ENCODE data around the gene TBC1D2B. TPM values are rescaled to one million over a fixed set of nuclear protein-coding genes. Genes with fewer than 3 reads are reported as not detected.

The TBC1D2B gene
- total RNA-seq, 2 donors from 2014 or later, result 35.6 to 42.3 TPM

- intact Hi-C loops (cut with DNase I), result no loop called here
- Histone ChIP-seq H3K27me3 (no peaks in the 10 kb centered on the region), H3K27ac (peak overlapping the region; percentile 27 to 78 (median 61)), H3K4me3 (no peak overlapping the region), H3K9me3 (no peaks in the 10 kb centered on the region), H3K36me3 (replicated peaks in 1 of 2; ENCODE audit: insufficient read depth in 1 of 2, low read depth in 2 of 2) (no peaks in the 10 kb centered on the region), H3K4me1 (peaks cover 86% of the 10 kb centered on the region)
- DNase-seq, result peak in 3 of 4 donors; percentile 48 to 85 (median 64)
- TF ChIP-seq CTCF (IDR thresholded peaks at IDR 0.05), result no peak
- peak in 1 of 3 donors; percentile 8 for TF ChIP-seq POLR2A (IDR thresholded peaks at IDR 0.05)
- WGBS, 2 donors, result 34% methylated on average over 5 of the region's 5 CpGs
- peak; percentile 70 for ATAC-seq
Observed at GRCh38 chr15:78065284-78065872, 12.1 kb downstream of the TBC1D2B start.

DNA sequence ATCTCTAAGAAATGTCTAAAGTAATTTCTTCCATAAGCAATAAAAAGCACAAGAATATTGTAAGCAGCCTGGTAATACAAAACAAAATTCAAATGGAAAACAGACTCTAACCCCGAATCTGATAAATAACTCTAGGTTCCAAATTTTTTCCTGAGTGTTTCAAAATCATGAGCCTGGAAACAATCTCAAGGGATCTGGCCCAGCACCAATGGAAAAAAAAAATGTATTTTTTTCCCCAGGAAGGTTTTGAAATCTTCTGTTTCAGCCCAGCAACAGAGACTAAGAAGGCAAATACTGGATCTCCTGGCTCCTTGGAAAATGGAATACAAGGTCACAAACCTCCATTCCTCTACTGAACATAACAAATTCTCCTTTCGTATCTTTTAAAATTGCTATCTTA lies 13.0 kb downstream of the TBC1D2B start:
- H3K27me3 ChIP-seq, result no peaks in the 10 kb centered on the region
- no peak overlapping the region for H3K4me3 ChIP-seq
- H3K27ac ChIP-seq, result peak overlapping the region in 3 of 4 donors; percentile 45 to 78 (median 77)
- ATAC-seq, result no peak
- peaks cover 86% of the 10 kb centered on the region for H3K4me1 ChIP-seq
- no peak for DNase-seq
- 21 to 30% methylated on average over 2 of the region's 2 CpGs for WGBS, 2 donors
- no peaks in the 10 kb centered on the region for H3K36me3 ChIP-seq (replicated peaks in 1 of 2; ENCODE audit: insufficient read depth in 1 of 2, low read depth in 2 of 2)
- TF ChIP-seq CTCF (IDR thresholded peaks at IDR 0.05) (no peak), POLR2A (IDR thresholded peaks at IDR 0.05) (no peak)
- no peaks in the 10 kb centered on the region for H3K9me3 ChIP-seq
- intact Hi-C loops (cut with DNase I), result no loop called here

DNA sequence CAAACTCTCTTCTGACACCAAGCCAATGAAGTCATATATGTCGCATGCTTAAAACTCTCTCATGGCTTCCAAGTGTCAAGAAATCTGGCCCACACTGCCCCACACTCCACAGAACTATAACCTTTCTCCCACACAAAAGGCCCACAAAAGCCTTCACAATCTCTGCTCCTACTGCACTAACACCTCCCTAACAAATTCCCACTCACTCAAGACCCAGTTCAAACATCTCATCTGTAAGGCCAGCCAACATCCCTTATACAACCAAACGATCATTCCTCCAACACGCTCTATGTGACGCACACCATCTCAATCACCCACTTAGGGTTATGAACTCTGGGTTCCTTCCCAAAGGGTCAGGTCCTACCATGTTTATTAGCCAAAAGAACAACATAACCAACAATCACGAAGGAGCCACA lies 13.5 kb downstream of the TBC1D2B start:
- ATAC-seq, result peak; percentile 4
- 84% methylated on average over 5 of the region's 5 CpGs for whole genome bisulfite sequencing, 2 donors
- Histone ChIP-seq H3K4me1 (peaks cover 86% of the 10 kb centered on the region), H3K4me3 (no peak overlapping the region), H3K27ac (peak overlapping the region in 3 of 4 donors; percentile 51 to 78 (median 77)), H3K36me3 (replicated peaks in 1 of 2; ENCODE audit: insufficient read depth in 1 of 2, low read depth in 2 of 2) (no peaks in the 10 kb centered on the region), H3K27me3 (no peaks in the 10 kb centered on the region), H3K9me3 (no peaks in the 10 kb centered on the region)
- intact Hi-C loops (cut with DNase I), result no loop called here
- DNase-seq, result no peak
- TF ChIP-seq CTCF (IDR thresholded peaks at IDR 0.05) (no peak), POLR2A (IDR thresholded peaks at IDR 0.05) (no peak)

DNA sequence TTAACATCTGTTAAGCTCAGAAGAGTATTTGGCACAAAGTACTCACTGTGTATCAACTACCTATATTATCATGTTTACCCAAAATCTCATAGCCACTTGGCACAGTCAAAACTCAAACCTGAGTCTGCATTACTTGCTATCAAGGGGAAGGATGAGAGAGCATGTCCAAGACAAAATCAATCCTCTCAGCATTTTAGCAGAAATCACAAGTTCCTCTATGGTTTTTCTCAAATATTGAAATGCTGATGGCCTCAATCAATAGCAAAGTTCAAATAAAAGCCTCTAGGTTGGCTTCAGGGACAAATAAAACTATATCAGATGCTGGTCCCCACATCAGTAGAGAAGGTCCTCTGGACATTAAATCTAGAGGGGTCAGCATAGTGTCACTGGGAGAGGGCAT lies 14.3 kb downstream of the TBC1D2B start:
- H3K9me3 ChIP-seq, result no peaks in the 10 kb centered on the region
- DNase-seq (no peak), ATAC-seq (no peak)
- peak overlapping the region in 1 of 4 donors; percentile 21 for H3K27ac ChIP-seq
- no peak overlapping the region for H3K4me3 ChIP-seq
- peaks cover 86% of the 10 kb centered on the region for H3K4me1 ChIP-seq
- no peaks in the 10 kb centered on the region for H3K36me3 ChIP-seq (replicated peaks in 1 of 2; ENCODE audit: insufficient read depth in 1 of 2, low read depth in 2 of 2)
- intact Hi-C loops (cut with DNase I), result no loop called here
- TF ChIP-seq POLR2A (IDR thresholded peaks at IDR 0.05) (no peak), CTCF (IDR thresholded peaks at IDR 0.05) (no peak)
- no peaks in the 10 kb centered on the region for H3K27me3 ChIP-seq

- 2 to 4% methylated on average over 6 of the region's 6 CpGs for WGBS, 2 donors
- Histone ChIP-seq H3K4me3 (no peak overlapping the region), H3K36me3 (replicated peaks in 1 of 2; ENCODE audit: insufficient read depth in 1 of 2, low read depth in 2 of 2) (no peaks in the 10 kb centered on the region), H3K4me1 (peaks cover 85% of the 10 kb centered on the region), H3K9me3 (no peaks in the 10 kb centered on the region), H3K27ac (peak overlapping the region in 2 of 4 donors; percentile 21 to 29), H3K27me3 (no peaks in the 10 kb centered on the region)
- DNase-seq (peak in 1 of 4 donors; percentile 24), ATAC-seq (no peak)
- TF ChIP-seq CTCF (IDR thresholded peaks at IDR 0.05), result no peak
- TF ChIP-seq POLR2A (IDR thresholded peaks at IDR 0.05), result no peak
- intact Hi-C loops (cut with DNase I), result no loop called here
Observed at GRCh38 chr15:78061963-78062427, 15.5 kb downstream of the TBC1D2B start.

Measured in body of pancreas (tissue), 4 donors.